ENCODE results near the gene MEMO1.
"Not testable (repeated sequence)": the region's sequence is repeated elsewhere in the genome, so short reads cannot be mapped to it uniquely, and the experiment has no call there.

The MEMO1 gene

GRCh38 chr2:31967790-31968189 lies 43.0 kb downstream of the MEMO1 start:
- DNase-seq: no peak
- intact Hi-C loops (cut with DNase I): no loop called here

- DNase-seq; intact Hi-C loops (cut with DNase I): not testable (repeated sequence)
These were observed 44.4 kb downstream of the MEMO1 start for GRCh38 chr2:31966402-31966801.

GRCh38 chr2:31965094-31965493 lies 45.7 kb downstream of the MEMO1 start:
- no peak for DNase-seq

GRCh38 chr2:31962757-31963361 lies 47.9 kb downstream of the MEMO1 start:
- intact Hi-C loops (cut with DNase I): no loop called here
- DNase-seq: peak in 5 of 42 donors; percentile 13 to 58 (median 25)

More at GRCh38 chr2:31965094-31965493, 45.7 kb downstream of the MEMO1 start:
- intact Hi-C loops (cut with DNase I): no loop called here

GRCh38 chr2:31958140-31958717 lies 52.6 kb downstream of the MEMO1 start:
- no peak for DNase-seq
- intact Hi-C loops (cut with DNase I): no loop called here

- DNase-seq: no peak
- intact Hi-C loops (cut with DNase I): no loop called here
These were observed 53.3 kb downstream of the MEMO1 start for GRCh38 chr2:31957354-31958139.

GRCh38 chr2:31956934-31957333 lies 53.9 kb downstream of the MEMO1 start:
- intact Hi-C loops (cut with DNase I); DNase-seq: not testable (repeated sequence)

- intact Hi-C loops (cut with DNase I): no loop called here
- DNase-seq: no peak
These were observed 54.5 kb downstream of the MEMO1 start for GRCh38 chr2:31956312-31956711.

GRCh38 chr2:31953095-31953494 lies 57.7 kb downstream of the MEMO1 start:
- DNase-seq; intact Hi-C loops (cut with DNase I): not testable (repeated sequence)

- DNase-seq: no peak
- intact Hi-C loops (cut with DNase I): no loop called here
These were observed 59.8 kb downstream of the MEMO1 start for GRCh38 chr2:31950946-31951562.

GRCh38 chr2:31947871-31948270 lies 62.9 kb downstream of the MEMO1 start:
- intact Hi-C loops (cut with DNase I): no loop called here
- DNase-seq: no peak

GRCh38 chr2:31946838-31947237 lies 64.0 kb downstream of the MEMO1 start:
- intact Hi-C loops (cut with DNase I): no loop called here
- no peak for DNase-seq

- peak in 11 of 42 donors; percentile 2 to 62 (median 22) for DNase-seq
- intact Hi-C loops (cut with DNase I): no loop called here
These were observed 65.3 kb downstream of the MEMO1 start for GRCh38 chr2:31945572-31945935.

GRCh38 chr2:31944828-31945571 lies 65.8 kb downstream of the MEMO1 start:
- no peak for DNase-seq
- intact Hi-C loops (cut with DNase I): no loop called here

- intact Hi-C loops (cut with DNase I): no loop called here
- DNase-seq: no peak
These were observed 67.1 kb downstream of the MEMO1 start for GRCh38 chr2:31943636-31944225.

- no peak for DNase-seq
- intact Hi-C loops (cut with DNase I): no loop called here
These were observed 69.9 kb downstream of the MEMO1 start for GRCh38 chr2:31940920-31941319.

- intact Hi-C loops (cut with DNase I): no loop called here
- DNase-seq: no peak
These were observed 73.1 kb downstream of the MEMO1 start for GRCh38 chr2:31937741-31938140.

- intact Hi-C loops (cut with DNase I): no loop called here
- DNase-seq: no peak
These were observed 75.4 kb downstream of the MEMO1 start for GRCh38 chr2:31935370-31935769.

GRCh38 chr2:31933066-31933465 lies 77.7 kb downstream of the MEMO1 start:
- no peak for DNase-seq
- intact Hi-C loops (cut with DNase I): no loop called here
